Measurements from ENCODE around the gene KIAA0040. TPM values are rescaled to one million over a fixed set of nuclear protein-coding genes. Genes with fewer than 3 reads are reported as not detected.

The KIAA0040 gene
- total RNA-seq, 2 donors from 2014 or later = 17.3 to 28.5 TPM

DNA sequence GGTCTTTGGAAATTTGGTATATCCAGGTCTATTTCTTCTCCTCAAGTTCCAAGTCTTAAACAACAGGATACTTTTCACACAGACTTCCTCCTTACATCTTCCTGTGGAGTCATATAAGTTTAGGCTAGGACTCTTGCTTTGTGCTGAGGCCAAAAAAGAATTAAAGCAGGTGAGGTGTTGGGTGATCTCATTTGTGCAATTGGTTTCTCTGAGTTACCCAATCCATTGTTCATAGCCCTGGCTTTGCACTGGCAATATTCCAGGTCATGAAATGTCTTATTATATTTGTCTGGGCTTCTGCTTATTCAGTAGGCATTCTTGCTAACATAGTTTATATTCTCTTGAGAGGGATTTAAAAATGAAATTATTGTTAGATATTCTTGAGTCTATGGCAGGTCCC is 14.1 kb upstream of the KIAA0040 start:
- DNase-seq = no peak
- intact Hi-C loops (cut with DNase I) = no loop called here
- ATAC-seq = no peak

GRCh38 chr1:175204330-175204729 is 11.8 kb upstream of the KIAA0040 start:
- ATAC-seq = peak in 1 of 2 donors; percentile 68
- DNase-seq = no peak
- intact Hi-C loops (cut with DNase I) = no loop called here

DNA sequence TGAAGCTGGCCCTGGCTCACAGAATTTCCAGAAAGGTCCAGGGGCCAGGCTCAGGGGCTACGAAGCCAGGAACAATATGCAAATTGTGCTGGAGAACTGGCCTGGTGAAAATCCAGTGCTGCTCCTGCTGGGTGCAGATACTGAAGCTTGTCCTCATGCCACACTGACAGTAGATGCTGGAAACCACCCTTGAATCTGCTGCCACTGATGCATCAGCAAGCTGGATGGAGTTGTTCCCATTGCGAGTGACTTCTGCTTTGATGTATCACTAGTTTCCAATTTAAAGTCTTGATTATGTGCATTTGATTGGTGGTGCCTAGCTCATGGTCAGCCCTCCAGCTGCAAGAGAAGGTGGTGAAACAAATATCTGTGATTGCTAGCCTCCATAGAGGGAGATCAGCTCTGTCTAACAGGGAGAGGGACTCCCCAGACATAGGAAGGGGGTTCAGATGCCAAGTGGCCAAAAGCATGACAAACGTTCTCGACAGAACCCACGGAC is 11.0 kb upstream of the KIAA0040 start:
- intact Hi-C loops (cut with DNase I) = no loop called here
- ATAC-seq (no peak), DNase-seq (no peak)

DNA sequence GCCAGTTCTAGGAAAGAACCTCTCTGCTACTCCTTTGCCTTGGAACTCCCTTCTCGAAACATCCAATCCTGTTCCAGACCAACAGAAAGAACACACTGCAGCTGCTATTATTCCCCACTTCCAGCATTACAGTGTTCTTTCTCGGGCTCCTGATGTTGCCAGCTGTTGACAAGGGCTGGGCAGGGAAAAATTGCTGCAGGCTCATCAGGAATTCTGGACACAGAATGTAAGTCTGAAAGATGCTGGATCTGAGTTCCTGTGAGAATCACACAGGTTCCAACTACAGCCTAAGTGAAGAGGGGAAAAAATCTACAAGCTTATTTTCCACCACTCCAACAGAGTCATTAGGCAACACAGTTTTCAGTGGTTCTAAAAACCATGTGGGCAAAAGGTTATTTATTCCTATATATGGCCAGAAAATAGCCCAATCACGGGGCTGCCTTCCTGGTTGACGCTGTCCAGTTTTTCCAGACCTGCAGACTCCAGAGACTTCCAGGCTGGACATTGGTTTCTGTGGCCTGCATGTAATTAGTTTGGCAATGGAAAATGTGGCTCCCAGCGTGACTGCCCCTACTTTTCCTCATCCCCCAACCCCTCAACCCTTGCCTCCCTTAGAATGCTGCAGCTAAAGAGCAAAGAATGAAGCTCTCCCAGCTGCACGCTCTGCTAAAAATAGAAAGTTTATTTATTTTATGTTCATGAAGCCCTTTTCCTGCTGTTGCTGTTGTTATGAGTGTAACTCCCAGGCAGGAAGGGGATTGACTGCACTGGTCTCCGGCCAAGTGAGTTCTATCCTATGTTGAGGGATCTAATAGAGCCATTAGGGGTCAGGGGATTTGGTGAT is 8.3 kb upstream of the KIAA0040 start:
- ATAC-seq (peak; percentile 74 to 77), DNase-seq (no peak)
- intact Hi-C loops (cut with DNase I) = no loop called here

GRCh38 chr1:175198332-175198731 is 5.8 kb upstream of the KIAA0040 start:
- ATAC-seq = no peak
- no peak for DNase-seq
- intact Hi-C loops (cut with DNase I) = no loop called here

DNA sequence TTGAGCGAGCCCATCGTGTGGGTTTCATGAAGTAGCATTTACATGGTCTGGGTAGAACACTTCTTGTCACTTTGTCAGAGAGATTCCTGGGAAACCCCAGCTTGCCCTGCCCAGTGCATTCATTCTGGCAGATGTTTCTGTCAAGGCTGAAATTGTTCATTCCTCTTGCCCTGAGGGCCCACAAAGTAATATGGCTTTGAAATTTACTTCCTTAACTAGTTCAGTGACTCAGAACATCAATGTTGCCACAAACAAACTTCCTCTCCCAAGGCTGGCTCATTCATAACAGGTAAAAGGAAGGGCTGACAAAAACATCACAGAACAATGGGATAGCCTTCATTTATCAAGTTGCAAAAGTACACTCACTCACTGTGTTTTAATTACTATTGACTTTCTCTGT is 5.0 kb upstream of the KIAA0040 start:
- ATAC-seq (no peak), DNase-seq (no peak)
- intact Hi-C loops (cut with DNase I) = no loop called here

DNA sequence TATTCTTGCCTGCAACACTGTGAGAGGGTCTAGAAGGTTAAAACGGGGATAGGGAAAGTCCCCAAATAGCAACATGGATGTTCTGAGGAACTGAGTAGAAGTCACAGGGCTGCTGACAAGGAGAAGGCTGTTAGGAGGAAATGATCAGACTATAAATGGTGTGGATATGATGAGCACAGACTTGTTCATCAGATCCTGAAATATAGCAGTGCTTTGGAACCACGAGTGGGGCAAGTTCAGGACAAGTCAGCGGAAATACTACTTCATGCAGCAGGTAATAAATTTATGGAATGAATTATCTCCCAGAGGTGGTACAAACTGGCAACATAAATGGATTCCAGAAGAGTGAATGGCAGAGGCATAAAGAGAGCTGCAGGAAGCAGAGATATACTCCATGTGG is 3.2 kb upstream of the KIAA0040 start:
- intact Hi-C loops (cut with DNase I) = no loop called here
- no peak for DNase-seq

GRCh38 chr1:175195281-175195680 is 2.7 kb upstream of the KIAA0040 start:
- DNase-seq = no peak
- intact Hi-C loops (cut with DNase I) = no loop called here
- ATAC-seq = no peak

More for the DNA sequence above, 3.2 kb upstream of the KIAA0040 start:
- no peak for ATAC-seq

DNA sequence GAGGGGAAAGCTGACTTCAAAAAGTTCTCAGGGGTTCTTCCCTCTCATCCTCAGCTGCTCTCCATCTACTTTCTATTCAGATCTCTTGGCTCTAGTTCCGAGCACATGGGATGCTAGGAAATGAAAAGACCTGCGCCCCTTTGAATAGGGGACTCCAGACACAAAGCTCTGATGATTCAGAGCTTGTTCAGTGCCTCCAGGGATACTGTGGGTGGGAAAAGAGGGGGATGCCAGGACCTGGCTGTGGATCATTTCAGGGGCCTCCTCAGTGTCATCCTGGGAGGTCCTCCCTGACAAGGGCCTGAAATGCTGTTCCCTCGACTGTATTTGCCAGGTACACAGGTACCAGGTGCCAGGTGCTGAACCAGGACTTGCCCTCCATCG is 943 bp upstream of the KIAA0040 start:
- no peak for DNase-seq
- intact Hi-C loops (cut with DNase I) = no loop called here
- peak in 1 of 2 donors; percentile 27 for ATAC-seq

- DNase-seq = peak; percentile 76
- ATAC-seq = peak; percentile 28 to 31
- intact Hi-C loops (cut with DNase I) = no loop called here
These were observed 406 bp downstream of the KIAA0040 start for GRCh38 chr1:175192111-175192629.

DNA sequence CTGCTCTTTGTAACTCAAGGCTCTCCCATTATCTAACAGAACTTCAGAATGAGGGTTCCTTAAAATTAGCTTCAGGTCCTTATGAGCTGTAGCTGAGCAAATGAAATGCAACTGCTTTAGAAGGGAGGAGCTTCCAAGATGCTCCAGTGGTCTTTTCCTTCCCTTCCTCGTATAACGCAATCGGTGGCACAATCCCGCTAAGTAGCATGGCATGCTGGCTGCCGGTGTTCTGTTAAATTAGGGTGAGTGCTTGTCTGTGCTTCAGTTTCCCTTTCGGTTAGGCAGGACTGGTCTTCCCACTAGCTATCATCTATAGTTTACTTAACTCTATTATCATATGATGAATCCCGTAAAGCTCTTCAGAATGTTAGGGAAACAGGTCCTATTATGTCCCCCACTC is 917 bp downstream of the KIAA0040 start:
- DNase-seq (no peak), ATAC-seq (peak in 1 of 2 donors; percentile 14)
- intact Hi-C loops (cut with DNase I) = no loop called here

DNA sequence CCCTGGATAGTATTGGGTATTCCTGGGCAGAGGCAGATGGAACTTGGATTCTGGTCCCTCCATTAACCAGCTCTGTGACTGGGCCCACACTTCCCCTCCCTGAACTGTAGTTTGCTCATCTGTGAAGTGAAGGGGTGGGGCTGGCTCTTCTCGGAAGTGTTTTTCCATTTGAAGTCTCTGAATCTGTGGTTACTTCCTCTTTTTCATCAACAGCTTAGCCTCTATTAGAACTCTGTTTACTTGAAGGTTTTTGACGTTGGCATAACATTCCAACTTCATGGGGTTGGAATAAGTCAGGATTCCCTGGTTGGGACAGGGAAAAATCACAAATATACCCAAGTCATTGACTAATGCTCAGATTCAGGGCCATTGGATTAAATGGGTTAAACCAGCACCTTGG is 3.6 kb downstream of the KIAA0040 start:
- DNase-seq (peak; percentile 36), ATAC-seq (peak in 1 of 2 donors; percentile 3)
- intact Hi-C loops (cut with DNase I) = no loop called here

GRCh38 chr1:175186433-175187160 is 6.0 kb downstream of the KIAA0040 start:
- intact Hi-C loops (cut with DNase I) = no loop called here
- ATAC-seq = peak in 1 of 2 donors; percentile 52
- no peak for DNase-seq

DNA sequence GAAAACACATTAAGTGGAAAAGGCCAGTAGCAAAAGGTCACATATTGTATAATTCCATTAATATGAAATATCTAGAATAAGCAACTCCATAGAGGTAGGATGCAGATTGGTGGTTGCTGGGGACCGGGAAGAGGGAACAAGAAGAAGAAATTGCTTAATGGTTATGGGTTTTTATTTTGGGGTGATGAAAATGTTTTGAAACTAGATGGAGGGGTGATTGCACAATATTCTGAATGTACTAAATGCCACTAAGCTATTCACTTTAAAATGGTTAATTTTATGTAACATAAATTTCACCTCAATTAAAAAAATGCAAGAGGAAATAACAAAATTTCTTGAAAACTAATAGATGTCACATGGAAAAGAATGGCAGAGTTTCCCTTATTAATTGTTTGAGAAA is 6.7 kb downstream of the KIAA0040 start:
- ATAC-seq (no peak), DNase-seq (no peak)
- intact Hi-C loops (cut with DNase I) = no loop called here

DNA sequence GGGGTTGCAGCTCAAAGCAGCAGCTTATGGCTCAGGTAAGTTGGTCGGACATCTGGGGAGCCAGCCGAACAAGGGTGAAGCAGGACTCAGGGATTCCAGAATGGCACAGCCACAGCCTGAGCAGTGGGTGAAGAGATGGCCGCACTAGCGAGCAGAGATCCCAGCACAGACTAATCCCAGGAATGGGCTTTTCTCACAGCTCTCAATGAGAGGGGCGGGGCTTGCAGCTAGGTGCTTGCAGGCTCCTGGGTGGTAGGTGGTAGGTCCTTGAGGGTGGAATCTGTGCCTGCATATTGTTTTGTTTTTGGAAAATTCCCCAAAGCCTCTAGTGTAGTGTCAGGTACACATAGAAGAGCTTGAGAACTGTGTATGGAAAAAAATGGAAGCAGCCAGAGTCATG is 9.0 kb downstream of the KIAA0040 start:
- DNase-seq = no peak
- intact Hi-C loops (cut with DNase I) = no loop called here
- ATAC-seq = no peak

DNA sequence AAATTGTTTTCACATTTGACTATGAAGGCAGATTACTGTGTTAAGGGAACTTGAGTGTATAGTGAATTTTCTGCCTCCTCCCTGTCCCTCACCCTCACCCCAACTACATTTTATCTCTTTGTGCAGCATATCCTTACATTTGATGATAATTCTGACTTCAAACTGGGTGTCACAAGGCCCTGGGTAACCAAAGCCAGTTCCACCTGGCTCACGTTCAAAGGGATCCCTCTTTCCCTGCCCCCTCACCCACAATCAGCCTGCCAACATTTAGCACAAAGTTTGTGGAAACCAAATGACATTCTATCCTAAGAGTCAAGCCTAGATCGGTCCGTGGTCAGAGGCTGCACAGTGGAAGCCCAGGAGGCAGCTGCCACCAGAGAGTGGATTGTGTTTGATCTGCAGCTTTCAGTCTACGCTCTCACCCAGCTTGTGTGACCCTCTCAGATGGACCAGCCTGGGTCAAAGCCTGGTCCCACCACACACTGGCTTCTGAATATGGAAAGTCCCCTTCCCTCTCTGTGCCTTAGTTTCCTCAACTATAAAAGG is 10.3 kb downstream of the KIAA0040 start:
- intact Hi-C loops (cut with DNase I) = no loop called here
- ATAC-seq (no peak), DNase-seq (no peak)

GRCh38 chr1:175179837-175180590 is 12.6 kb downstream of the KIAA0040 start:
- ATAC-seq = no peak

DNA sequence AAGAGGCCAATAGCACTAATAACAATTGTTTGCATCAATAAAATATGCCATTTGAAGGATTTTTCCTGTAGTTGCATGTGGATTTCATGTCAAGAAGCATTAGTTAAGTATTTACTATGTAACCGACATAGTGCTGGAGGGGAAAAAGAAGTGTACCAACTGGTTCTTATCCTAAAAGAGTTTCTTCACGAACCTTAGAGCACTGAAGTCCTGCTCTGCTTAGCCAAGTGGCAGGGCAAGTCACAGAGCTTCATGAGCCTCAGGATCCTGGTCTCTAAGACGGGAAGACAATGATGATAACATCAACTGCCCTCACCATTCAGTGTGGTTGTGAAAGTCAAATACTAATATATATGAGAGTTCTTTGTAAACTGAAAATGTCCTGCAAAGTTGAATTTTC is 14.1 kb downstream of the KIAA0040 start:
- intact Hi-C loops (cut with DNase I) = no loop called here

More at GRCh38 chr1:175179837-175180590, 12.6 kb downstream of the KIAA0040 start:
- intact Hi-C loops (cut with DNase I) = no loop called here
- DNase-seq = no peak

GRCh38 chr1:175178056-175178455 is 14.5 kb downstream of the KIAA0040 start:
- no peak for ATAC-seq
- DNase-seq = no peak
- intact Hi-C loops (cut with DNase I) = no loop called here

More for the DNA sequence above, 14.1 kb downstream of the KIAA0040 start:
- no peak for DNase-seq
- ATAC-seq = no peak

All from left cardiac atrium (tissue), 4 donors.